Measurements from ENCODE around the gene ITPRIP.
A peak's percentile ranks its signal among the peaks of the same experiment; 100 is the strongest.

Gene ITPRIP

DNA sequence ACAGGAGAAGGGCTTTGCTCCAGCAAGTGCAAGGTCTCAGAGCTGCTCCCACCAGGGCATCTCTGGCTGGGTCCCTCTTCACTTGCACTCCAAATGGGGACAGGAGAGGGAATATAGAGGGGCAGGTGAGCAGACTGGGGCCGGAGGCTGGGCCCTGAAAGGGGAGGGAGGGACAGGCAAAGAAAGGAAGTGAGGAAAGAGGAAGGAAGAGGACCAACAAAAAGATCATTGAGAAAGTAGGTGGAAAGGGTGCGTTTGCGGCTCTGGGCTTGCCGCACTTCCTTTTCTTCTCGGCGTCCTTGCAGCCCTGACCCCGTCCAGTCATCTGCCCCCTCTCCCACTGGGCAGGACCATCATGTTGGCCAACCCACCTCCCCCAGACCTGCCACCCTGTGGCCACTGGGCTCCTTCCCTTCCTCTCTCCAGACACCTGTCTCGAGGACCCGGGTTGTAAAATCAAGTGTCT, 14.0 kb downstream of the ITPRIP start:
- no peak overlapping the region for H2AFZ ChIP-seq (ENCODE audit: insufficient read depth, low read length, poor library complexity)
- H4K8ac ChIP-seq (ENCODE audit: low read depth, low read length), result no peak overlapping the region
- no peak overlapping the region for H4K91ac ChIP-seq (ENCODE audit: low read depth, low read length)
- H2BK5ac ChIP-seq (ENCODE audit: low read depth, low read length, poor library complexity), result no peak overlapping the region
- H3K14ac ChIP-seq (ENCODE audit: low read length), result no peak overlapping the region
- H3K36me3 ChIP-seq (ENCODE audit: control insufficient read depth in 1 of 2, insufficient read depth in 2 of 2, low read length in 2 of 2), result peaks cover 6 to 9% of the 10 kb centered on the region in 2 experiments
- H4K12ac ChIP-seq (ENCODE audit: low read depth, low read length), result no peak overlapping the region
- H3K18ac ChIP-seq (ENCODE audit: low read length), result no peak overlapping the region
- no peaks in the 10 kb centered on the region for H3K27me3 ChIP-seq (ENCODE audit: insufficient read depth, low read length)
- no peak overlapping the region for H3K4me3 ChIP-seq (ENCODE audit: low read depth, low read length)
- H3K4me2 ChIP-seq (ENCODE audit: low read length), result no peak overlapping the region
- peaks cover 22% of the 10 kb centered on the region for H3K79me1 ChIP-seq (ENCODE audit: low read length)
- no peak for DNase-seq
- no peak overlapping the region for H3K4ac ChIP-seq (ENCODE audit: low read depth, low read length)
- H2AK5ac ChIP-seq (ENCODE audit: low read length), result no peak overlapping the region
- no peak overlapping the region for H3K23ac ChIP-seq (ENCODE audit: low read length)
- no CpG with 5 or more reads among the region's 9 CpGs for WGBS (ENCODE audit: extremely low coverage, insufficient coverage, insufficient read length)
- H2BK120ac ChIP-seq (ENCODE audit: insufficient read depth, low read length, poor library complexity), result no peak overlapping the region
- H3K4me1 ChIP-seq (ENCODE audit: control insufficient read depth in 1 of 2, insufficient read depth in 2 of 2, low read length in 2 of 2), result peaks cover 23 to 30% of the 10 kb centered on the region in 2 experiments
- no peaks in the 10 kb centered on the region for H3K9me3 ChIP-seq (ENCODE audit: insufficient read depth, low read depth, low read length)
- H3K9ac ChIP-seq (ENCODE audit: low read length), result no peak overlapping the region
- H2BK12ac ChIP-seq (ENCODE audit: low read length), result no peak overlapping the region
- H3K79me2 ChIP-seq (ENCODE audit: control insufficient read depth, insufficient read depth, low read length, poor library complexity), result peaks cover 30% of the 10 kb centered on the region
- H3K27ac ChIP-seq (ENCODE audit: low read depth, low read length), result no peak overlapping the region

DNA sequence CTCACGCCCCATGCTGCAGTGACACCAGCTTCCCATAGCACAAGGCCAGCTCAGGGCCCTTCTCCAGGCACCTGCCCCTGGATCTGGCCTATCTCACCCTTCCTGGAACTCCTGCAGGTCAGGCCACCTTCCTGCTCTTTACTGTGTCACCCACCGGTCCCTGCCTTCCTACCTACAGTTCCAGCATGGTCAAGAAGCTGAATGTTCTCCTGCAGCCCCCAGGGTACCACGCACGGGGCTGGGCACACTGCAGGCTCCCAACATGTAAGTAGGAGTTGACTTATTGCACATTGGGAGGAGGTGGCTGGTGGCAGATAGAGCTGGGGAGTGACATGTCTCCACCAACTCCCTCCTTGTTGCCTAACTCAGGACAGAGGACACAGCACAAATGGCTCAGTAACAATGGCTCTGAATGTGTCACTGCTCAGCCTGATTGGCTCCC, 14.5 kb downstream of the ITPRIP start:
- Histone ChIP-seq H2BK12ac (ENCODE audit: low read length) (no peak overlapping the region), H3K79me2 (ENCODE audit: control insufficient read depth, insufficient read depth, low read length, poor library complexity) (peaks cover 28% of the 10 kb centered on the region), H3K36me3 (ENCODE audit: control insufficient read depth in 1 of 2, insufficient read depth in 2 of 2, low read length in 2 of 2) (peaks cover 6 to 9% of the 10 kb centered on the region in 2 experiments), H2AK5ac (ENCODE audit: low read length) (no peak overlapping the region), H3K4me3 (ENCODE audit: low read depth, low read length) (no peak overlapping the region), H4K12ac (ENCODE audit: low read depth, low read length) (no peak overlapping the region), H3K9me3 (ENCODE audit: insufficient read depth, low read depth, low read length) (no peaks in the 10 kb centered on the region), H2AFZ (ENCODE audit: insufficient read depth, low read length, poor library complexity) (peak overlapping the region; percentile 5), H3K27ac (ENCODE audit: low read depth, low read length) (no peak overlapping the region), H3K4me2 (ENCODE audit: low read length) (no peak overlapping the region), H2BK5ac (ENCODE audit: low read depth, low read length, poor library complexity) (no peak overlapping the region), H3K79me1 (ENCODE audit: low read length) (peaks cover 19% of the 10 kb centered on the region), H3K4me1 (ENCODE audit: control insufficient read depth in 1 of 2, insufficient read depth in 2 of 2, low read length in 2 of 2) (peaks cover 19 to 28% of the 10 kb centered on the region in 2 experiments), H3K14ac (ENCODE audit: low read length) (no peak overlapping the region), H2BK120ac (ENCODE audit: insufficient read depth, low read length, poor library complexity) (no peak overlapping the region), H4K8ac (ENCODE audit: low read depth, low read length) (no peak overlapping the region), H3K4ac (ENCODE audit: low read depth, low read length) (peak overlapping the region; percentile 5), H3K23ac (ENCODE audit: low read length) (no peak overlapping the region), H3K18ac (ENCODE audit: low read length) (peak overlapping the region; percentile 18), H3K27me3 (ENCODE audit: insufficient read depth, low read length) (no peaks in the 10 kb centered on the region), H4K91ac (ENCODE audit: low read depth, low read length) (no peak overlapping the region), H3K9ac (ENCODE audit: low read length) (no peak overlapping the region)
- no peak for DNase-seq
- WGBS (ENCODE audit: extremely low coverage, insufficient coverage, insufficient read length), result no CpG with 5 or more reads among the region's 4 CpGs

DNA sequence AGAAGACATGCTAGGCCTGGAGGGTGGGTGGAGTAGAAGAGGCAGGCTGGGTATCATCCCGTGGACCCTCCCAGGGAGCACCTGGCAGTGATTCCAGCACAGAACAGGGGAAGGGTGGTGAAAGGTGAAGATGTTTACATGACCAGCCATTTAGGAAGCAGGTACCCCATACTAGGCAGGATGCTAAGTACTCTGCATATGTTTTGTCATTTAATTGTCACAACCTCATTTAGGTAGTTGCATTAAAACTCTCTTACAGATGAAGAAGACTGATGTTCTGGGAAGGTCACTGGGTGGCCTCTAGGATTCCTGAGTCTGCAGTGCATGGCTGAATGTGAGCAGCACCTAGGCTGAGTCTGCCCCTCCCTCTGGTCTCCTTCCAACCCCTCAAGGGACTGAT, 15.2 kb downstream of the ITPRIP start:
- Histone ChIP-seq H4K8ac (ENCODE audit: low read depth, low read length) (no peak overlapping the region), H3K14ac (ENCODE audit: low read length) (no peak overlapping the region), H2AFZ (ENCODE audit: insufficient read depth, low read length, poor library complexity) (no peak overlapping the region), H2BK5ac (ENCODE audit: low read depth, low read length, poor library complexity) (no peak overlapping the region), H3K4me1 (ENCODE audit: control insufficient read depth in 1 of 2, insufficient read depth in 2 of 2, low read length in 2 of 2) (peaks cover 12 to 21% of the 10 kb centered on the region in 2 experiments), H3K4me2 (ENCODE audit: low read length) (no peak overlapping the region), H3K9me3 (ENCODE audit: insufficient read depth, low read depth, low read length) (no peaks in the 10 kb centered on the region), H3K4ac (ENCODE audit: low read depth, low read length) (peak overlapping the region; percentile 5), H3K27me3 (ENCODE audit: insufficient read depth, low read length) (no peaks in the 10 kb centered on the region), H3K79me1 (ENCODE audit: low read length) (peaks cover 12% of the 10 kb centered on the region), H4K12ac (ENCODE audit: low read depth, low read length) (no peak overlapping the region), H3K4me3 (ENCODE audit: low read depth, low read length) (no peak overlapping the region), H3K27ac (ENCODE audit: low read depth, low read length) (no peak overlapping the region), H3K79me2 (ENCODE audit: control insufficient read depth, insufficient read depth, low read length, poor library complexity) (peaks cover 22% of the 10 kb centered on the region), H2BK120ac (ENCODE audit: insufficient read depth, low read length, poor library complexity) (no peak overlapping the region), H3K36me3 (ENCODE audit: control insufficient read depth in 1 of 2, insufficient read depth in 2 of 2, low read length in 2 of 2) (peaks cover 8 to 13% of the 10 kb centered on the region in 2 experiments), H3K18ac (ENCODE audit: low read length) (no peak overlapping the region), H4K91ac (ENCODE audit: low read depth, low read length) (no peak overlapping the region), H2BK12ac (ENCODE audit: low read length) (no peak overlapping the region), H2AK5ac (ENCODE audit: low read length) (no peak overlapping the region), H3K23ac (ENCODE audit: low read length) (no peak overlapping the region), H3K9ac (ENCODE audit: low read length) (no peak overlapping the region)
- WGBS (ENCODE audit: extremely low coverage, insufficient coverage, insufficient read length), result no CpG with 5 or more reads among the region's 1 CpG
- DNase-seq, result no peak

DNA sequence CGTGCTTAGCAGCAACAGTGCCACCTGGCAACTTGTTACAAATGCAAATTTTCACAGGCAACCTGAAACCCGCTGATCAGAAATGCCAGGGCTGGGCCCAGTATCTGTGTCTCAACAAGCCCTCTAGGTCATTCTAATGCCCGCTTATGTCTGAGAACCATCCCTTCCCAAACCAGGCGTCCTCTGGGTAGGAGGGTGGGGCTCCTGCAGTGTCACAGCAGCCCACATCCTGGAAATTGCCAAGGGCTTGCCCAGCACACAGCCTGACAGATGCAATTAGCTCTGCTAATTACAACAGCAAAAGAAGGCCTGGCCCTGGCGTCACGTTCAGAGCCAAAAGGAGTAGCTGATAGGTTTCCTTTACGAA, 15.9 kb downstream of the ITPRIP start:
- Histone ChIP-seq H2BK120ac (ENCODE audit: insufficient read depth, low read length, poor library complexity) (no peak overlapping the region), H4K91ac (ENCODE audit: low read depth, low read length) (no peak overlapping the region), H2BK12ac (ENCODE audit: low read length) (no peak overlapping the region), H2BK5ac (ENCODE audit: low read depth, low read length, poor library complexity) (no peak overlapping the region), H3K79me1 (ENCODE audit: low read length) (peaks cover 6% of the 10 kb centered on the region), H3K9me3 (ENCODE audit: insufficient read depth, low read depth, low read length) (no peaks in the 10 kb centered on the region), H3K4me1 (ENCODE audit: control insufficient read depth in 1 of 2, insufficient read depth in 2 of 2, low read length in 2 of 2) (peaks cover 6 to 18% of the 10 kb centered on the region in 2 experiments), H4K12ac (ENCODE audit: low read depth, low read length) (no peak overlapping the region), H3K23ac (ENCODE audit: low read length) (no peak overlapping the region), H3K9ac (ENCODE audit: low read length) (no peak overlapping the region), H2AFZ (ENCODE audit: insufficient read depth, low read length, poor library complexity) (no peak overlapping the region), H2AK5ac (ENCODE audit: low read length) (no peak overlapping the region), H3K4ac (ENCODE audit: low read depth, low read length) (peak overlapping the region; percentile 61), H3K36me3 (ENCODE audit: control insufficient read depth in 1 of 2, insufficient read depth in 2 of 2, low read length in 2 of 2) (peaks cover 8 to 13% of the 10 kb centered on the region in 2 experiments), H3K79me2 (ENCODE audit: control insufficient read depth, insufficient read depth, low read length, poor library complexity) (peaks cover 16% of the 10 kb centered on the region), H3K4me3 (ENCODE audit: low read depth, low read length) (no peak overlapping the region), H3K14ac (ENCODE audit: low read length) (no peak overlapping the region), H3K27me3 (ENCODE audit: insufficient read depth, low read length) (no peaks in the 10 kb centered on the region), H4K8ac (ENCODE audit: low read depth, low read length) (no peak overlapping the region), H3K4me2 (ENCODE audit: low read length) (no peak overlapping the region), H3K18ac (ENCODE audit: low read length) (no peak overlapping the region), H3K27ac (ENCODE audit: low read depth, low read length) (no peak overlapping the region)
- no CpG with 5 or more reads among the region's 7 CpGs for WGBS (ENCODE audit: extremely low coverage, insufficient coverage, insufficient read length)
- DNase-seq, result peak in 1 of 2 donors; percentile 45

Data from trophoblast cell (in vitro differentiated cells and primary cell).